Stimulated activated CD4-positive, alpha-beta T cell treated with anti-CD3 and anti-CD28 coated beads, Interleukin-4, amount 100 ng/mL, for 24 hours (primary cell): Measurements from ENCODE around the gene CD3D.
A peak's percentile ranks its signal among the peaks of the same experiment; 100 is the strongest.
"Not testable (repeated sequence)": the region's sequence is repeated elsewhere in the genome, so short reads cannot be mapped to it uniquely, and the experiment has no call there.

Source experiments
- DNase-seq: peaks from one replicate; pipeline ENCODE4 v3.0.0-alpha.2; 2020

Gene CD3D

GRCh38 chr11:118338637-118339061 is 3.9 kb downstream of the CD3D start:
- peak; percentile 89 for DNase-seq

GRCh38 chr11:118334745-118335144 is 7.8 kb downstream of the CD3D start:
- DNase-seq, result no peak

GRCh38 chr11:118328745-118329144 is 13.8 kb downstream of the CD3D start:
- no peak for DNase-seq

GRCh38 chr11:118325283-118325682 is 17.2 kb downstream of the CD3D start:
- no peak for DNase-seq

DNA sequence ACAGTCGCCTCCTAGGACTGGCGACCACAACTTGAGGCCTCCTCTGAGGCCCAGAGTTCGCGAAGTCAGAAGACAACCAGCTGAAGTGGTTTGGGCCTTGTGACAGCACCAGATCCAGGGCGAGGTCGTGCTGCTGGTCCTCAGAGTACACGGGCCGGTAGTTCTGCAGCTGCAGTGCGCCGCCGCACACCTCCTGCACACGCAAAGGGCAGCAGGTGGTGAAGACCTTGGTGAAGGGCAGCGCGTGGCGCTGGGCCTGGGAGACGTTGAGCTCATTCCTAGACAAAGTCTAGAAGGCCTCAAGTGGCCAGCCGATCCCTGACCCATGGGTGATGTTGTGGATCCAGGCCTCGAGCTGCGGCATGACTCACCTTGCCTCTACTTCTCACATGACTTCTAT is 19.8 kb downstream of the CD3D start:
- no peak for DNase-seq

DNA sequence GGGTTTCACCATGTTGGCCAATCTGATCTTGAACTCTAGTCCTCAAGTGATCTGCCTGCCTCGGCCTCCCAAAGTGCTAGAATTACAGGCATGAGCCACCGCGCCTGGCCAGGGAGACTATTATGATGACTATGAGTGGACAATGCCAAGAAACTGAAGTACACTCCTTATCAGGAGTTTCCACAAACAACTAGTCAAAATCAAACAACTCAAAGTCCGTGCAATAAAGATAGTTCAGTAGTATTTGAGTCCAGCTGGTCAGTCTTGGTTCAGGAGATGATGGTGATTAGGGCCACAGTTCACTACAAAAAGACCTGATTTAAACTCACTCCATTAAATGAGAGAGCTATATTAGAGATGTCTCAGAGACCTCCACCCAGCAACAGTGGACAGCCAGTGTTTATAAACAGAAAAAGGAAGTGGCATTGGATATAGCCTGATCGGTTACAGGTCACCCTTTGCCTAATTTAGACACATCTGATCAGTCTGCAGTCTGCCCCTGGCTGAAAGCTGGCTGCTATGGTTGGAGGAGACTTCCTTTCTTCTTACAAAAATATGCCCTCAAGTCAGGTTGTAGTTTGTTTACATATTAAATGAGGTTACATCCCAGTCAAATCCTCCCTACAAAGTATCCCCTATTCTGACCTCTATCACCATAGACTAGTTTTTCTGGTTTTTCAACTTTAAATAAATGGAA is 21.0 kb downstream of the CD3D start:
- no peak for DNase-seq

- no peak for DNase-seq
Measured at GRCh38 chr11:118320515-118320914, 22.0 kb downstream of the CD3D start.

DNA sequence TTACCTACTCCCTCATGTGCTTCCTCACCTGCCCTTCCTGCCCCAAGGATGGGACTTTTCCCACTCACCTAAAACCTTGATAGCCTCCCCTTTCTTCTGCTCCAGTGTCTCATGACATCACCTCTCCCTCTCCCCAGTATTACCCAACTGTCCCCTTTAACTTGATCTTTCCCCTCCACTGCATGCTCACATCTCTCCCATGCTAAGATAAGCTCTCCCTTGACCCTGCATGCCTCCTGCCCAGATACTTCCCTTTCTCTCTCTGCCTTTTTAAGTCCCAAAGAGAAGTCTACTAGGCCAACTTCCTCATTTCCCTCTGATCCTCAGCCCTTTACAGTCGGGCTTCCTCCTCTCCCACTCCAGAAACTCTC is 23.2 kb downstream of the CD3D start:
- no peak for DNase-seq

DNA sequence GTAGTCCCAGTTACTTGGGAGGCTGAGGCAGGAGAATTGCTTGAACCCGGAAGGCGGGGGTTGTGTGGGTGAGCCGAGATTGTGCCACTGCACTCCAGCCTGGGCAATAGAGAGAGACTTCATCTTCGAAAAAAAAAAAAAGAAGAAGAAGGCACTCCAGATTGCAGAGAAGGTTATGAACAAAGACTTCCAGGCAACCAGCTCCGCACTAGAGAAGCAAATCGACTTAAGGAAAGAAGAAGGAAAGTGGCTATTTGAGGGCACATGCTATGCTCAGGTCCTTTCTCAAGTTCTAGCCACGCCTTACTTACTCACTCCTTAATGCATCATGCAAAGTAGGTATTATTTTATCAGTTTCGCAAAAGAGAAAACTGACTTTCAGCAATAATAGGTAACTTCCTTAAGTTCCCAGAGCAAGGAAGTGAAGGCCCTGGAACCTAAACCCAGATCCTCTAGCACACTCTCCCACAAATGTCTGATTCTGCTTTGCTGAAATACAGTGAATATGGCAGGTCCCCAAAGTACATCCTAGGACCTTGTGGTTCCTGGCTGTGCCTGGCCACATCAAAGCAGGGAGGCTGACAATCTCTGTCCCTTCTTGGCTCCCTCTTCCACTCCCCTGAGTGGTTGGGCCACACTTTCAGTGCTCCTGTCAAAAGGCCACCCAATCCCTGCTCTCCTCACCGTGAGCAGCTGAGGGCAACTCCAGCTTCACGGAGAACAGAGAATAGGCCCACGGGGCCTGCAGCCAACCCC is 23.7 kb downstream of the CD3D start:
- no peak for DNase-seq

DNA sequence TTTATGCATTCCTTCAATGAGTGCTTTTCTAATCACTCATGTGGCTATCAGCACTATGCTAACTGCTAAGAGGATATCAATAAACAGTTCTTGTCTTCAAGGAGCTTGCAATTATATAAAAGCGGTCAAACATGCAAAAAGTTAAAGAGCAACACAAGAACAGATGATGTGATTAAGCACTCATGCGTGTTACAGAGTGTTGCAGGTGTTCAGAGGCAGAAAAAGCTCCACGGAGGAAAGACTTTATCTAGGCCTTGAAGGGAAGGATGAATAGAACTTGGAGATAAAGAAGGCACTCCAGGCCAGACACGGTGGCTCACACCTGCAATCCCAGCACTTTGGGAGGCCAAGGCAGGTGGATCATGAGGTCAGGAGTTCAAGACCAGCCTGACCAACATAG is 24.4 kb downstream of the CD3D start:
- DNase-seq, result no peak

DNA sequence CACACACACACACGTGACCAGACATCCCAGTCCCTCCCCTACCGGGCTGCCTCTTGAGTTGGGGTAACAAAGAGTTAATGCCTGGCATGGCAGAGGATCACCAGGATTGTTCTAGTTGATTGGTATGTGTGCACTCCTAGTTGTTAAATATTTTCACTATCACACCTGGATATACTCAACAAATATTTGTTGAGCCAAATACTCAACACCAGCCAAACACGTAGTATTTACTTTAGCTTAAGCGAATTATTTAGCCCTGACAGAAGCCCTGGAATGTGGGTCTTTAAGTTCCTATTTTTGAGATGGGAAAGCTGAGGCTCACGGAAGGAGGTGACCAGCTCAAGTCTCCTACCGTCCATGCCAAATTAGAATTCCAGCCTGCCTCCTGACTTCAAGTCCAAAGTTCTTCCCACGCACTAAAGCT is 27.5 kb downstream of the CD3D start:
- no peak for DNase-seq

DNA sequence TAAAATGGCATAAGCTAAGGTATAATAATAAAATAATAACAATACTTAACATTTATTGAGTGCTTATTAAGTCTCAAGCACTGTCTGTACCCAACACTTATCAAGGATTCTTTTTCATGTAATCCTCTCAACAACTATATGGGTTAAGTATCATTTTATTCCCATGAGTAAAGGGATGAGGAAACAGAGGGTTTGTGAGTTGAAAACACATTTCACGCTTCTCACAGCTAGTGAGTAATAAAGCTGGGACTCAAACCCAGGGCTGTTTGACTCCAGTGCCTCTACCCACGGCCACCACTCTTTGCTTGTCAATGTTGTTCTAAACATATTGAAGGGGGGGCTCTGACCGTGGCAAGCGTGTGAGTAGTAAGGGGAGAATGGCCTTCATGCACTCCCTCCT is 29.3 kb downstream of the CD3D start:
- DNase-seq, result no peak

- no peak for DNase-seq
Measured at GRCh38 chr11:118312328-118312727, 30.2 kb downstream of the CD3D start.

DNA sequence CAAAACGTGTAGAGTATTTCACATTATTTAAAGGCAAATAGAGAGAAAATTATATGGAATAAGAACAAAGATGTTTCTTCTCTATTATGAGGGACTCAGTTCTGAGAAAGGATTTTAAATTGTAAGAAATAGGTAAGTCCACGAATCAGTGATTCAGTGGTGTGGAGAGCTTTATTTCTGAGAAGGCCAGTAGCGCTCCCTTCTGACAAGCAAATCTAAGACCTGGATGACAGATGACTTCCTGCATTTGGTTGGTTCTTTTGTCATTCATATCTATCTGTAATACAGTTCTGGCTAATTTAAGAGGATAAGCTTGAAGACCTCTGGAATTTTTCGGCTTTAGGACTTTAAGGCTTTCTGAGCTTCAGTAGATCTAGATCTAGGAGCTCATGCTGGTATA is 31.0 kb downstream of the CD3D start:
- no peak for DNase-seq

GRCh38 chr11:118310781-118311485 is 31.6 kb downstream of the CD3D start:
- no peak for DNase-seq

DNA sequence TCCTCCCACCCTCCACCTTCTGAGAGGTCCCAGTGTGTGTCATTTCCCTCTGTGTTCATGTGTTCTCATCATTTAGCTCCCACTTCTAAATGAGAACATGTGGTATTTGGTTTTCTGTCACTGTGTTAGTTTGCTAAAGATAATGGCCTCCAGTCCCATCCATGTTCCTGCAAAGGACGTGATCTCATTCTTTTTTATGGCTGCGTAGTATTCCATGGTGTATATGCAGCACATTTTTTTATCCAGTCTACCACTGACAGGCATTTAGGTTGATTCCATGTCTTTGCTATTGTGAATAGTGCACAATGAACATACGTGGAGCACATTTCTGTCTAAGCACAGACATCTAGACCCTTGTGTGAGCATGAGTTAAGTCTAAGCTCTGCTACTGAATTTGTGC is 32.2 kb downstream of the CD3D start:
- no peak for DNase-seq

DNA sequence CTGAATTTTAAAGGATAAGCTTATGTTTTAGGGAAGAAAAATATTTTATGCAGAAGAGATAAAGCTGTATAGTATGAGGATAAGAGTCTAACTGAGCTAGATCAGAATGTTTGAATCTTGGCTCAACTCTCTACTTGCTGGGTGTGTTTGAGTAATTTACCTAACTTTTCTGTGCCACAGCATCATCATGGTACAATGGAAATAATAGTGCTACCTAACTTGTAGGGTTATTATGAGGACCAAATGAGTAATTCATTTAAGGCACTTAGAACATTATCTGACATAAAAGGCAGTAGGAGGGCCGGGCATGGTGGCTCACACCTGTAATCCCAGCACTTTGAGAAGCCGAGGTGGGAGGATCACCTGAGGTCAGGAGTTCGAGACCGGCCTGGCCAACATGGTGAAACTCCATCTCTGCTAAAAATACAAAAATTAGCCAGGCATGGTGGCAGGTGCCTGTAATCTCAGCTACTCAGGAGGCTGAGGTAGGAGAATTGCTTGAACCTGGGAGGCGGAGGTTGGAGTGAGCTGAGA is 33.4 kb downstream of the CD3D start:
- not testable (repeated sequence) for DNase-seq

DNA sequence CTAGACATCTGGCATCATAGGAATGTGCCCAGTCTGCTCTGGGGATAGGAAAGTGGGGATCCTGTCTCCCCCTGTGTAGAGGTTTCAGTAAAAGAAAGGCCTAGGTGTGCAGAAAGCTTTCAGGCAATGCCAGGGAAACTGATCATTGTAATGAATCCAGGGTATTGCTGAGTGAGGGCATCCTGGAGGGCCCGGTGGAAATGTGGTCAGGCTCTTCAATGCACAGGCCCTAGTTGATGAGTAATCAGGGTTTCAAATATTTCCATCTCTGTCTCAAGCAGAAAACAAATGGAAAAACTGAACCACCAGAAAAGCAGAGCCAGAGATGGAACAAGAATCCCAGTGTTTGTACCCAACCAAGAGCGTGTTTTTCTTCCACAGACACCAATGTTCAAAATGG is 35.9 kb downstream of the CD3D start:
- DNase-seq, result peak; percentile 61

DNA sequence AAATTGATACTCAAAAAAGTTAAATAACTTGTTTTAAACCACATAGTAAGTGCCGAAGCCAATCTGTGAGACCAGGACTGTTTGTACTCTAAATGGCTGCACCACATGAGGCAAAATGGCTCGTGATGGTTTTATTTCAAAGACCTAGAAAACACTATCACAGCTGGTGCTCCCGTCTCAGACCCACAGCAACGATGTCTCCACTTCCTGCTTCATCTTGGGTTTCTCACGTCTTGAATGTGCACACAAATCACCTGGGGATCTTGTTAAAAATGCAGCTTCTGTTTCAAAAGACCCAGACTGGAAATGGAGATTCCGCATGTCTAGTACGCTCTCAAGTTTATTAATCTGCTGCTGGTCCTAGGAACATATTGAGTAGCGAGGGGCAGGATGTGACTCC is 36.8 kb downstream of the CD3D start:
- DNase-seq, result peak; percentile 44

DNA sequence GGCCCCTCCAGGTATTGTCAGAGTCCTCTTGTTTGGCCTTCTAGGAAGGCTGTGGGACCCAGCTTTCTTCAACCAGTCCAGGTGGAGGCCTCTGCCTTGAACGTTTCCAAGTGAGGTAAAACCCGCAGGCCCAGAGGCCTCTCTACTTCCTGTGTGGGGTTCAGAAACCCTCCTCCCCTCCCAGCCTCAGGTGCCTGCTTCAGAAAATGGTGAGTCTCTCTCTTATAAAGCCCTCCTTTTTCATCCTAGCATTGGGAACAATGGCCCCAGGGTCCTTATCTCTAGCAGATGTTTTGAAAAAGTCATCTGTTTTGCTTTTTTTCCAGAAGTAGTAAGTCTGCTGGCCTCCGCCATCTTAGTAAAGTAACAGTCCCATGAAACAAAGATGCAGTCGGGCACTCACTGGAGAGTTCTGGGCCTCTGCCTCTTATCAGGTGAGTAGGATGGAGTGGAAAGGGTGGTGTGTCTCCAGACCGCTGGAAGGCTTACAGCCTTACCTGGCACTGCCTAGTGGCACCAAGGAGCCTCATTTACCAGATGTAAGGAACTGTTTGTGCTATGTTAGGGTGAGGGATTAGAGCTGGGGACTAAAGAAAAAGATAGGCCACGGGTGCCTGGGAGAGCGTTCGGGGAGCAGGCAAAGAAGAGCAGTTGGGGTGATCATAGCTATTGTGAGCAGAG is 37.8 kb downstream of the CD3D start, which contains the start of gene CD3E:
CD3E (plus strand) TSS at position 163 of the 681 bp plus-strand sequence; CDS start at position 386, 223 bp downstream.
- DNase-seq, result peak; percentile 73

DNA sequence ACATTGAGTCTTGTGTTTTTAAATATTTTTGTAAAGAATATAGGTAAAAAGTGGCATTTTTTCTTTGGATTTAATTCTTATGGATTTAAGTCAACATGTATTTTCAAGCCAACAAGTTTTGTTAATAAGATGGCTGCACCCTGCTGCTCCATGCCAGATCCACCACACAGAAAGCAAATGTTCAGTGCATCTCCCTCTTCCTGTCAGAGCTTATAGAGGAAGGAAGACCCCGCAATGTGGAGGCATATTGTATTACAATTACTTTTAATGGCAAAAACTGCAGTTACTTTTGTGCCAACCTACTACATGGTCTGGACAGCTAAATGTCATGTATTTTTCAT is 38.3 kb downstream of the CD3D start:
- DNase-seq, result no peak

DNA sequence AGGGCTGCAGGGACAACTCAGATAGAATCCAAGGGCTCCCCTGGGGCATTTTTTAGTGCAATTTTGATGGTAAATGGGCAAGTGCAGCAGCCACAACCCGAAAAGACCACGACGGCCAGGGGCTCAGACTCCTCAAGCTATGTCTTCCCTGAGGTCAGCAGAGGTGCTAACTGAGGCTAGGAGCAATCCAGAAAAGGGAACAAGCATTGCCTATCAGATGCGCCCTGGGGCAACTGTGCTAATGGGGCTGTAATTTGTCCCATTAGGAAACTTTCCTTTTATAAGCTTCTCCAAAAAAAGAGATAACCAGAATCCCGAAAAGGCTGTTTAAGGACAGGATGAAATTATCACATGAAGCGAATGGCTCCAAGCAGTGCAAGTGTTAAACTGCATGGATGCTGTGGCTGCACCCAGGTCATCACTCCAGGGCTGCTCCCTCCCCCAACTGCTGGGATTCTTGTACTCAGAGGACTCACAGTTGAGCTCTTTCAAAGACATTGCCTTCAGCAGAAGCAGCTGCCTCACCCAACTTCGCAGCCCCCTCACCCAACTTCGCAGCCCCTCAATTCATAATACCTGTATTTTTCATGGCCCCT is 40.8 kb downstream of the CD3D start:
- DNase-seq, result no peak
